Activated naive CD4-positive, alpha-beta T cell treated with anti-CD3 and anti-CD28 coated beads, Interleukin-2, amount 50 U/mL, for 72 hours (primary cell): Measurements from ENCODE around the gene EDARADD. TPM values are rescaled to one million over a fixed set of nuclear protein-coding genes. Genes with fewer than 3 reads are reported as not detected.
"Not testable (repeated sequence)": the region's sequence is repeated elsewhere in the genome, so short reads cannot be mapped to it uniquely, and the experiment has no call there.

Experiments
- ATAC-seq, 2 donors: fragments of 150-1000 bp; cut with Tn5 transposase; 2 replicates each; pipeline ENCODE4 v1.10.0; 2021; ENCODE audit warnings: mild to moderate bottlenecking in 2 of 2, moderate library complexity in 2 of 2
- DNase-seq, 2 donors: peaks; one replicate each; pipeline ENCODE4 v3.0.0; 2021 to 2022; ENCODE audit warnings: low spot score in 2 of 2
- H3K27ac Mint-ChIP-seq, 2 donors: one replicate each; pipeline ENCODE4 v1.8.0; 2022; ENCODE audit warnings: mild to moderate bottlenecking in 2 of 2, mixed read lengths in 2 of 2
- H3K36me3 Mint-ChIP-seq, 2 donors: one replicate each; pipeline ENCODE4 v1.8.0; 2022; ENCODE audit warnings: mixed read lengths in 2 of 2
- H3K9me3 Mint-ChIP-seq, 2 donors: one replicate each; pipeline ENCODE4 v1.8.0; 2022; ENCODE audit warnings: mixed read lengths in 2 of 2
- total RNA-seq, 2 donors: library from RNA; stranded (reverse); gene quantifications; one replicate each; pipeline ENCODE4 v1.2.3, GENCODE V29; 2022

The EDARADD gene
- 1 to 10 TPM in 1 of 2 donors, under 1 TPM in 1; 0.60 to 1.6 TPM for total RNA-seq

DNA sequence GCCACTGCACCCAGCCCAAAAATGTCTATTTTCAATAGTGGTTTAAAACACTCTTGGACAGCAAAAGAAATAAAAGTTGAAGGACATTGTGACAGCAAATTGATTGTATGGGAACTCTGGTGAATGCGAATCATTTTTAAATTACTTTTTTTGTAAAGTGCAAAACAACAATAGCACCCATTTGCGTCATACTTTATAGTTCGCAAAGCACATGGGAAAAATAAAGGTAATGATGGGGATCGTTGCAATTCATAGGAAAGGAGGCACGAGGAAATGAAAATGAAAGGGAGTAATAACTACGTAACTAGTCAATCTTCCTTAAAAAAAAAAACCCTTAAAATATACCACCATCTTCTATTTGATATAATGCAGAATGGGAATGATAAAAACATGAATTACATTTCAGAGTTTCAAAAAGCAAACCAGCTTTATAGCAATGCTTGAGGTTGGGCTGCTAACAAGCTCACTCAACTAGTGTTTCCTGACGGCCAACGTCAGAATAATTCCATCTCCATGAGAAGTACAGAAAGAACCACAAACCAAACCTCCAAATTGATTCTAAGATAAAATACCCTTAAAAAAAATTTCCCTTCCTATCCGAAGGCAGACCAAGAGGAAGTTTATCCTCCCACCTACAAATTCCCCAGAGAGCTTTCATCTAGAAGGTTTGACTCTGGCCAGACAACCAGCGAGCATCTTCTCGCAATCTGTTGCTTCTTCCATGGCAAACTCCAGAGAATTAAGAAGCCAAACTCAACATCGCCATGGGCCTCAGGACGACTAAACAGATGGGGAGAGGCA is at the start of gene EDARADD:
TSS of gene EDARADD (plus strand) at position 606 of the 801 bp plus-strand sequence. CDS start at position 765, 159 bp downstream.
- ATAC-seq (no peak), DNase-seq (no peak)
- Mint-ChIP-seq H3K9me3 (no peaks in the 10 kb centered on the region), H3K27ac (peak within 1 kb of the TSS; percentile 6 to 31), H3K36me3 (peaks cover 0 to 7% of the 10 kb centered on the region in 2 donors)

DNA sequence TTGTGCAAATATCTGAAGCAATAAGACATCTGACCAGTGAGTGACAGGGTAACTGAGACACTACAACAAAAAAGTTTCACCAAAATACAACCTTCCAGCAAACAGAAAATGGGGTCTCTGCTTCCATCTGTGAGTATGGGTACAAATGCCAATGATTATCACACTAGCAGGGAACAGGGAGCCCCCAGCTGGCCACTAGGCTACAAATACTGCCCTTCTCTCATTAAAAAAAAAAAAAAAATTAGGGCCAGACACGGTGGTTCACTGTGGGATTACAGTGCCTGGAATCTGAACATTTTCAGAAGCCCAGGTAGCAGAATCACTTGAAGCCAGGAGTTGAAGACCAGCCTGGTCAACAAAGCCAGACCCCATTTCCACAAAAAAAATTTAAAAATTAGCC is 48.4 kb upstream of the EDARADD start:
- Mint-ChIP-seq H3K36me3 (peaks cover 0 to 6% of the 10 kb centered on the region in 2 donors), H3K27ac (no peak overlapping the region), H3K9me3 (peaks cover 0 to 4% of the 10 kb centered on the region in 2 donors)
- ATAC-seq (no peak), DNase-seq (no peak)

DNA sequence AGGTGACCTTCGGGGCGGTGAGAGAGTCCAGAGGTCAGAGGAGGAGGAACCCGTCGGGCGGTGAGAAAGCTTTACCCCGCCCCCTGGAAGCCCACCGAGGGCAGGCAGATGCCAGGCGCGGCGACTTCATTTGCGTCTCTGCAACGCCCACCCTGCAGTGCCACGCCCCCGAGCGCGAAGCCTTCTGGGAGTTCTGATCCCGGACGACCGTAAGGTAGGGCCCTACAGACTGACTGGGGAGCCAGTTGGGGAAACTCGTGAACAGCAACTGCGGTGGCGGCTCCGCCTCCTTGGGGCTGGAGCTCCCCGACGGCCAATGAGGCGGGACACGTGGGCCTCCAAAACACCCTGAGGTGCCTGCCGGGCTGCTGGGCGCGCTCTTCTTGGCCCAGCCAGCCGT is 46.0 kb upstream of the EDARADD start:
- Mint-ChIP-seq H3K9me3 (peaks cover 0 to 4% of the 10 kb centered on the region in 2 donors), H3K27ac (no peak overlapping the region)
- no peak for ATAC-seq

DNA sequence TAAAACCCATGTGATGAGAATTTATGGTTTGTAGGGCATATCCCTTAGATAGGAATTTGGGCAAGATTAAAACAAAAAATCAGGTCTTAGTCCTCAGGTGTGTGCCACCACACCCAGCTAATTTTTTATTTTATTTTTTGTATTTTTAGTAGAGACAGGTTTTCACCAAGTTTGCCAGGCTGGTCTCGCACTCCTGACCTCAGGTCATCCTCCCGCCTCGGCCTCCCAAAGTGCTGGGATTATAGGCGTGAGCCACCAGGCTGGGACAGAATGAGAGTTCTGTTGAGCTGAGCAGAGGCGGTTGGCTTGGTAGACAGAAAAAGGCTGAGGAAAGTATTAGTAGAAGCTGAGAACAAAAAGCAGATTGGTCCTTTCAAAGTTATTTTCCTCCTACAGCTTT is 43.8 kb upstream of the EDARADD start:
- Mint-ChIP-seq H3K27ac (no peak overlapping the region), H3K9me3 (peaks cover 0 to 4% of the 10 kb centered on the region in 2 donors), H3K36me3 (peaks cover 0 to 6% of the 10 kb centered on the region in 2 donors)
- no peak for DNase-seq
- no peak for ATAC-seq

More for the DNA sequence above, 46.0 kb upstream of the EDARADD start:
- peaks cover 0 to 6% of the 10 kb centered on the region in 2 donors for H3K36me3 Mint-ChIP-seq
- no peak for DNase-seq

GRCh38 chr1:236351875-236352573 is 42.1 kb upstream of the EDARADD start:
- H3K36me3 Mint-ChIP-seq, result peaks cover 0 to 6% of the 10 kb centered on the region in 2 donors
- H3K27ac Mint-ChIP-seq, result no peak overlapping the region
- no peak for ATAC-seq
- H3K9me3 Mint-ChIP-seq, result peaks cover 0 to 4% of the 10 kb centered on the region in 2 donors
- DNase-seq, result no peak

- ATAC-seq, H3K9me3 Mint-ChIP-seq, DNase-seq, H3K27ac Mint-ChIP-seq: not testable (repeated sequence)
- peaks cover 0 to 11% of the 10 kb centered on the region in 2 donors for H3K36me3 Mint-ChIP-seq
These were observed 41.3 kb upstream of the EDARADD start for GRCh38 chr1:236352747-236353146.

- ATAC-seq (no peak), DNase-seq (no peak)
- Mint-ChIP-seq H3K27ac (no peak overlapping the region), H3K9me3 (peaks cover 6 to 13% of the 10 kb centered on the region in 2 donors), H3K36me3 (peaks cover 6 to 21% of the 10 kb centered on the region in 2 donors)
These were observed 40.3 kb upstream of the EDARADD start for GRCh38 chr1:236353813-236354212.

GRCh38 chr1:236354330-236355147 is 39.5 kb upstream of the EDARADD start:
- no peak overlapping the region for H3K27ac Mint-ChIP-seq
- H3K9me3 Mint-ChIP-seq, result peaks cover 6 to 15% of the 10 kb centered on the region in 2 donors
- H3K36me3 Mint-ChIP-seq, result peaks cover 7 to 26% of the 10 kb centered on the region in 2 donors
- ATAC-seq (no peak), DNase-seq (no peak)

DNA sequence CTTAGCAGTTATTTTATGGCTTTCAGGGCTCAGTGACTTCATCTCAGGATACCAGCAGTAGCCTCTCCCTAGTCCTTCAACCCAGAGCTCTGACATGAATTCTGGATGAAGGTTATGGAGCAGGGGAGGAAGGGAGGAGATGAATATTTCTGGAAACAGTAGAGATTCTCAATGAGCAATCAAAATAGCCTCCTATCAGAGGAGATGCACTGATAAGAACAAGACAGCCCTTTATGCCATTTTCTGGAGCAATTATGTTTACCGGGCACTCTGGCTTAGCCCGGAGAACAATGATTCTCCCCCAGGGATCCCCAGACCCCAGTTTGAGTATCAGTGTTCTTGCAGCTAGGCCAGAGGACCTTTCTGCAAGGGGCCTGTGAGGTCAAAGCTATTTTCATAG is 37.9 kb upstream of the EDARADD start:
- DNase-seq, result no peak
- peaks cover 6 to 14% of the 10 kb centered on the region in 2 donors for H3K9me3 Mint-ChIP-seq

GRCh38 chr1:236361909-236362590 is 32.0 kb upstream of the EDARADD start:
- ATAC-seq, result no peak
- peaks cover 6 to 14% of the 10 kb centered on the region in 2 donors for H3K9me3 Mint-ChIP-seq
- no peak overlapping the region for H3K27ac Mint-ChIP-seq
- peaks cover 7 to 22% of the 10 kb centered on the region in 2 donors for H3K36me3 Mint-ChIP-seq
- no peak for DNase-seq

More for the DNA sequence above, 37.9 kb upstream of the EDARADD start:
- Mint-ChIP-seq H3K36me3 (peaks cover 7 to 22% of the 10 kb centered on the region in 2 donors), H3K27ac (no peak overlapping the region)
- no peak for ATAC-seq

GRCh38 chr1:236363237-236363636 is 30.8 kb upstream of the EDARADD start:
- no peak for ATAC-seq
- no peak overlapping the region for H3K27ac Mint-ChIP-seq
- H3K9me3 Mint-ChIP-seq, result peaks cover 5 to 10% of the 10 kb centered on the region in 2 donors
- peaks cover 7 to 12% of the 10 kb centered on the region in 2 donors for H3K36me3 Mint-ChIP-seq
- DNase-seq, result no peak

GRCh38 chr1:236365999-236366570 is 28.0 kb upstream of the EDARADD start:
- H3K27ac Mint-ChIP-seq, result no peak overlapping the region
- DNase-seq (no peak), ATAC-seq (no peak)
- H3K36me3 Mint-ChIP-seq, result no peaks in the 10 kb centered on the region
- H3K9me3 Mint-ChIP-seq, result no peaks in the 10 kb centered on the region

DNA sequence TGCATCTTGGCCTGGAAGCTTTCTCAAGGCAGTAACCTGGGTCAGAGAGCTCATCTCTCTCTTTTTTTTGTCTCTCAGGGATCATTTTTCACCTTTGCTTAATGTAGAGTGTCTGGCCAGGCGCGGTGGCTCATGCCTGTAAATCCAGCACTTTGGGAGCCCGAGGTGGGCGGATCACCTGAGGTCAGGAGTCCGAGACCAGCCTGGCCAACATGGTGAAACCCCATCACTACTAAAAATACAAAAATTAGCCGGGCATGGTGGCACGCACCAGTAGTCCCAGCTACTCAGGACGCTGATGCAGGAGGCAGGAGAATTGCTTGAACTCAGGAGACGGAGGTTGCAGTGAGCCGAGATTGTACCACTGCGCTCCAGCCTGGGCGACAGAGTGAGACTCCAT is 27.4 kb upstream of the EDARADD start:
- H3K9me3 Mint-ChIP-seq, ATAC-seq, H3K36me3 Mint-ChIP-seq: not testable (repeated sequence)

DNA sequence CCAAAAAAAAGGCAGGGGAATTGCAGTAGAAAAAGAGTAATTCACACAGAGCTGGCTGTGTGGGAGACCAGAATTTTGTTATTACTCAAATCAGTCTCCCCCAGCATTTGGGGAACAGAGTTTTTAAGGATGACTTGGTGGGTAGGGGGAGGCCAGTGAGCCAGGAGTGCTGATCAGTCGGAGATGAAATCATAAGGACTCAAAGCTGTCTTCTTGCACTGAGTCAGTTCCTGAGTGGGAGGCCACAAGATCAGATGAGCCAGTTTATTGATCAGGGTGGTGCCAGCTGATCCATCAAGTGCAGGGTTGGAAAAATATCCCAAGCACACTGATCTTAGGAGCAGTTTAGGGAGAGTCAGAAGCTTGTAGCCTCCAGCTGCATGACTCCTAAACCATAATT is 23.7 kb upstream of the EDARADD start:
- H3K36me3 Mint-ChIP-seq, result no peaks in the 10 kb centered on the region
- peak in 1 of 2 donors; percentile 77 for ATAC-seq
- peaks cover 0 to 5% of the 10 kb centered on the region in 2 donors for H3K9me3 Mint-ChIP-seq
- no peak for DNase-seq
- H3K27ac Mint-ChIP-seq, result no peak overlapping the region

More for the DNA sequence above, 27.4 kb upstream of the EDARADD start:
- not testable (repeated sequence) for H3K27ac Mint-ChIP-seq, DNase-seq

- DNase-seq (no peak), ATAC-seq (no peak)
- peaks cover 0 to 5% of the 10 kb centered on the region in 2 donors for H3K9me3 Mint-ChIP-seq
- no peak overlapping the region for H3K27ac Mint-ChIP-seq
- H3K36me3 Mint-ChIP-seq, result no peaks in the 10 kb centered on the region
These were observed 23.0 kb upstream of the EDARADD start for GRCh38 chr1:236371083-236371482.
